ENCODE results near the gene ARSB.

GRCh38 chr5:78926252-78926651 is 58.9 kb downstream of the ARSB start:
- TF ChIP-seq CTCF (IDR thresholded peaks at IDR 0.05) (no peak), SIN3A (IDR thresholded peaks at IDR 0.05; ENCODE audit: borderline replicate concordance, insufficient read depth, low read depth, low read length) (no peak), POLR2AphosphoS5 (IDR thresholded peaks at IDR 0.05; ENCODE audit: low read depth, low read length) (no peak), REST (IDR thresholded peaks at IDR 0.05; ENCODE audit: insufficient read depth in 1 of 2, low read depth in 2 of 2, low read length in 1 of 2) (no peak), TCF7L2 (IDR thresholded peaks at IDR 0.05; ENCODE audit: low read depth, low read length) (no peak)
